HepG2 (cell line): Measurements from ENCODE around the gene SLC35F3. TPM values are rescaled to one million over a fixed set of nuclear protein-coding genes. Genes with fewer than 3 reads are reported as not detected.

Experiments used
- ATAC-seq: fragments of 200-7000 bp; cut with Tn5 transposase; 3 replicates; pipeline ENCODE4 v1.9.1; 2020; ENCODE audit warnings: mild to moderate bottlenecking, moderate library complexity
- BruUV-seq: library from RNA; stranded (reverse); fragments of 400-500 nt; replicated peaks from 2 replicates; lab custom pipeline; 2021; lab: Mats Ljungman, UMichigan
- CTCF ChIA-PET: fragments of 300-600 bp; formaldehyde crosslinking; extraction: SDS; loops from one replicate; lab custom pipeline; 2021; ENCODE audit warnings: low total read pairs, inconsistent platforms, low intra/inter-chr PET ratio; lab: Yijun Ruan, JAX
- POLR2A ChIA-PET: fragments of 350-600 bp; sonication (Branson Sonifier 250); formaldehyde crosslinking; loops from one replicate; lab custom pipeline; 2020; ENCODE audit warnings: antibody characterized with exemption, inconsistent platforms; lab: Yijun Ruan, JAX
- DNase-seq: peaks from one replicate; pipeline ENCODE4 v3.0.0-alpha.2; 2015; ENCODE audit warnings: low spot score
- FAIRE-seq: peaks from 3 replicates; lab custom pipeline; 2011; peaks lifted over from hg19 to GRCh38; lab: Jason Lieb, UNC
- H2AFZ ChIP-seq: one replicate; pipeline ENCODE4 v1.6.1; 2011; ENCODE audit warnings: low read length, inconsistent platforms
- H3K27ac ChIP-seq: fragments of 300-600 bp; 3 replicates; pipeline ENCODE4 v1.8.0; 2011; ENCODE audit warnings: mixed run types, mild to moderate bottlenecking, mixed read lengths, low read length, inconsistent platforms; ENCODE audit not compliant: insufficient read depth; ENCODE audit errors: extremely low read length
- H3K27me3 ChIP-seq, 2 experiments: fragments of 200-600 bp in 1 of 2; 2 replicates in 1 of 2; 3 replicates in 1 of 2; pipeline versions ENCODE4 v1.6.0 to v1.8.0; 2011; ENCODE audit warnings: low read length in 2 of 2, mild to moderate bottlenecking in 2 of 2, moderate library complexity in 2 of 2, inconsistent platforms in 1 of 2; ENCODE audit not compliant: insufficient read depth in 2 of 2, control insufficient read depth in 1 of 2
- H3K36me3 ChIP-seq, 2 experiments: fragments of 200-600 bp in 1 of 2; replicated peaks in 1 of 2; 2 replicates in 1 of 2; 3 replicates in 1 of 2; pipeline versions ENCODE4 v1.5.1 to v1.8.0; 2011; ENCODE audit warnings: low read length in 2 of 2, inconsistent platforms in 1 of 2; ENCODE audit not compliant: insufficient read depth in 2 of 2, control insufficient read depth in 1 of 2
- H3K4me1 ChIP-seq: 2 replicates; pipeline ENCODE4 v1.5.1; 2012; ENCODE audit warnings: low read length, inconsistent platforms; ENCODE audit not compliant: insufficient read depth
- H3K4me2 ChIP-seq: 2 replicates; pipeline ENCODE4 v1.6.0; 2011; ENCODE audit warnings: low read depth, low read length, inconsistent platforms
- H3K4me3 ChIP-seq, 3 experiments: fragments of 200-600 bp in 1 of 3; sonication (generic), shearing (Covaris generic) in 1 of 3; replicated peaks in 1 of 3; 2 replicates each; pipeline ENCODE4 v1.5.1; 2011 to 2016; ENCODE audit warnings: low read length in 3 of 3, inconsistent platforms in 2 of 3, low read depth in 2 of 3, mild to moderate bottlenecking in 2 of 3, control low read depth in 1 of 3, mixed read lengths in 1 of 3; ENCODE audit not compliant: insufficient read depth in 1 of 3
- H3K79me2 ChIP-seq: one replicate; pipeline ENCODE4 v1.6.1; 2011; ENCODE audit warnings: low read length, inconsistent platforms; ENCODE audit not compliant: insufficient read depth
- H3K9ac ChIP-seq: 2 replicates; pipeline ENCODE4 v1.6.0; 2011; ENCODE audit warnings: mild to moderate bottlenecking, low read depth, low read length, inconsistent platforms; ENCODE audit not compliant: insufficient read depth
- H3K9me3 ChIP-seq: 2 replicates; pipeline ENCODE4 v1.5.1; 2012; ENCODE audit warnings: mild to moderate bottlenecking, low read length
- H4K20me1 ChIP-seq: 2 replicates; pipeline ENCODE4 v1.6.0; 2011; ENCODE audit warnings: inconsistent platforms, mild to moderate bottlenecking, low read length, moderate library complexity; ENCODE audit not compliant: insufficient read depth
- ELF1 ChIP-seq: sonication (generic); formaldehyde crosslinking; IDR thresholded peaks from 2 replicates; pipeline ENCODE4 v1.4.0; 2020; ENCODE audit warnings: missing genetic modification reagents
- ETS1 ChIP-seq: sonication (generic); formaldehyde crosslinking; IDR thresholded peaks from 2 replicates; pipeline ENCODE4 v1.4.0; 2020; ENCODE audit warnings: missing genetic modification reagents
- GPN1 ChIP-seq: sonication (generic); formaldehyde crosslinking; IDR thresholded peaks from 2 replicates; pipeline ENCODE4 v1.5.1; 2020; ENCODE audit warnings: missing genetic modification reagents, borderline replicate concordance
- GTF2F1 ChIP-seq: fragments of 150-350 bp; IDR thresholded peaks from 2 replicates; pipeline ENCODE4 v1.6.1; 2014; ENCODE audit warnings: low read length
- KAT7 ChIP-seq: IDR thresholded peaks from 2 replicates; pipeline ENCODE4 v1.6.1; 2018; ENCODE audit warnings: borderline replicate concordance, missing compliant biosample characterization
- RBFOX2 ChIP-seq: fragments of 200-400 bp; formaldehyde crosslinking; IDR thresholded peaks from 2 replicates; pipeline ENCODE4 v1.6.1; 2017; ENCODE audit warnings: low read depth, mild to moderate bottlenecking, low read length
- RFX1 ChIP-seq: fragments of 450-650 bp; IDR thresholded peaks from 2 replicates; pipeline ENCODE4 v1.6.1; 2017
- SNAI1 ChIP-seq: sonication (generic); formaldehyde crosslinking; IDR thresholded peaks from 2 replicates; pipeline ENCODE4 v1.5.0; 2020; ENCODE audit warnings: mild to moderate bottlenecking, missing genetic modification reagents, borderline replicate concordance
- TFAP4 ChIP-seq: sonication (generic); IDR thresholded peaks from 2 replicates; pipeline ENCODE4 v1.6.1; 2016; ENCODE audit warnings: low read depth, borderline replicate concordance
- TIGD3 ChIP-seq: sonication (generic); formaldehyde crosslinking; IDR thresholded peaks from 2 replicates; pipeline ENCODE4 v1.5.1; 2020; ENCODE audit warnings: mild to moderate bottlenecking, missing genetic modification reagents, borderline replicate concordance
- USF2 ChIP-seq, 2 experiments: sonication (generic) in 1 of 2; formaldehyde crosslinking in 1 of 2; IDR thresholded peaks; 2 replicates each; pipeline versions ENCODE4 v1.5.1 to v1.6.1; 2011 to 2020; ENCODE audit warnings: borderline replicate concordance in 1 of 2, low read depth in 1 of 2, low read length in 1 of 2, mild to moderate bottlenecking in 1 of 2, missing genetic modification reagents in 1 of 2, moderate library complexity in 1 of 2
- ZKSCAN8 ChIP-seq: IDR thresholded peaks from 2 replicates; pipeline ENCODE4 v1.6.1; 2016; ENCODE audit warnings: borderline replicate concordance, missing genetic modification reagents, missing compliant biosample characterization
- ZNF468 ChIP-seq: sonication (generic); formaldehyde crosslinking; IDR thresholded peaks from 2 replicates; pipeline ENCODE4 v1.8.0; 2022; ENCODE audit warnings: mild to moderate bottlenecking, moderate library complexity, missing genetic modification reagents
- ZNF563 ChIP-seq: sonication (generic); formaldehyde crosslinking; IDR thresholded peaks from 2 replicates; pipeline ENCODE4 v1.8.0; 2022; ENCODE audit warnings: mild to moderate bottlenecking, moderate library complexity, missing genetic modification reagents
- ZNF737 ChIP-seq: sonication (generic); formaldehyde crosslinking; IDR thresholded peaks from 2 replicates; pipeline ENCODE4 v1.5.0; 2020; ENCODE audit warnings: missing genetic modification reagents, mild to moderate bottlenecking, borderline replicate concordance
- ZNF770 ChIP-seq: sonication (generic); formaldehyde crosslinking; IDR thresholded peaks from 2 replicates; pipeline ENCODE4 v1.5.0; 2020; ENCODE audit warnings: mild to moderate bottlenecking, missing genetic modification reagents
- ZNF781 ChIP-seq: sonication (generic); formaldehyde crosslinking; IDR thresholded peaks from 2 replicates; pipeline ENCODE4 v1.5.1; 2020; ENCODE audit warnings: borderline replicate concordance, mild to moderate bottlenecking, missing genetic modification reagents; ENCODE audit errors: not compliant biosample characterization
- WGBS: methylation state at CpG from one replicate; pipeline ENCODE4 v1.1.6; 2017; ENCODE audit warnings: low lambda C conversion rate; 5-methylcytosine and 5-hydroxymethylcytosine counted together
- in situ Hi-C: cut with HindIII; loops from 2 replicates; pipeline ENCODE4 v1.10.0; 2017; ENCODE audit warnings: low pct_unique_long_range_greater_than_20kb; ENCODE audit not compliant: extremely low pct_ligation_motif_present
- intact Hi-C: fragments of 100-400 bp; cut with micrococcal nuclease; formaldehyde crosslinking; loops from one replicate; pipeline ENCODE4 v1.10.0; 2022; ENCODE audit not compliant: unreplicated experiment
- polyA plus RNA-seq, 8 experiments: library from polyadenylated mRNA; depleted of rRNA in 3 of 8; stranded (reverse) in 7 of 8; unstranded in 1 of 8; fragments of >200 nt; fragmentation: Illumina TruSeq in 4 of 8; extraction: Trizol in 4 of 8; gene quantifications; 2 replicates each; pipeline versions ENCODE4 v1.2.1 to v1.2.3, GENCODE V29; 2011 to 2016; ENCODE audit warnings: low read depth in 4 of 8, missing spikeins in 1 of 8, mixed read lengths in 1 of 8; ENCODE audit not compliant: insufficient read depth in 1 of 8
- total RNA-seq, 5 experiments: library from RNA; depleted of rRNA; stranded (reverse); fragments of >200 nt; fragmentation: Illumina TruSeq; extraction: Trizol; gene quantifications; 2 replicates each; pipeline ENCODE4 v1.2.3, GENCODE V29; 2016; ENCODE audit warnings: low read depth in 1 of 5

The SLC35F3 gene
- total and polyA plus RNA-seq, 2 of the 13 experiments (the other 11 are each of a cell fraction or from before 2014, with no cell fraction given): not detected

GRCh38 chr1:233873666-233874065 is 30.8 kb upstream of the SLC35F3 start:
- Histone ChIP-seq H2AFZ (no peak overlapping the region), H3K4me3 (no peak overlapping the region), H3K4me1 (no peaks in the 10 kb centered on the region), H4K20me1 (no peaks in the 10 kb centered on the region), H3K27me3 (no peaks in the 10 kb centered on the region), H3K36me3 (no peaks in the 10 kb centered on the region), H3K79me2 (no peaks in the 10 kb centered on the region), H3K4me2 (no peak overlapping the region), H3K9me3 (no peaks in the 10 kb centered on the region), H3K27ac (no peak overlapping the region), H3K9ac (no peak overlapping the region)
- no peak for ATAC-seq
- ChIA-PET CTCF (no interaction called here), POLR2A (no interaction called here)
- no peak for FAIRE-seq
- intact Hi-C loops: no loop called here
- in situ Hi-C loops: no loop called here
- BruUV-seq: no TSS peak
- WGBS: 23% methylated on average over 4 of the region's 4 CpGs
- DNase-seq: no peak
- TF ChIP-seq TFAP4 (no peak), ZNF468 (CRISPR knock-in tag) (no peak), TIGD3 (CRISPR knock-in tag) (no peak), RFX1 (no peak), ZNF737 (no peak), ZNF770 (CRISPR knock-in tag) (no peak), ELF1 (CRISPR knock-in tag) (no peak), GPN1 (CRISPR knock-in tag) (no peak), ZKSCAN8 (no peak), ZNF563 (no peak), RBFOX2 (no peak), GTF2F1 (no peak), ZNF781 (CRISPR knock-in tag) (no peak), SNAI1 (no peak), ETS1 (CRISPR knock-in tag) (no peak), KAT7 (no peak), USF2 (IDR thresholded peaks at IDR 0.05; ENCODE audit: low read depth, low read length) (no peak), USF2 (CRISPR knock-in tag; IDR thresholded peaks at IDR 0.05; ENCODE audit: borderline replicate concordance) (no peak)
